HG03457 (cell line): ENCODE measurements around the gene TPD52L2.

Source experiments
- ATAC-seq: cut with Tn5 transposase; IDR thresholded peaks from one replicate; pipeline ENCODE4 v1.9.1; 2021; ENCODE audit warnings: moderate number of reproducible peaks; ENCODE audit not compliant: unreplicated experiment

TPD52L2 gene

DNA sequence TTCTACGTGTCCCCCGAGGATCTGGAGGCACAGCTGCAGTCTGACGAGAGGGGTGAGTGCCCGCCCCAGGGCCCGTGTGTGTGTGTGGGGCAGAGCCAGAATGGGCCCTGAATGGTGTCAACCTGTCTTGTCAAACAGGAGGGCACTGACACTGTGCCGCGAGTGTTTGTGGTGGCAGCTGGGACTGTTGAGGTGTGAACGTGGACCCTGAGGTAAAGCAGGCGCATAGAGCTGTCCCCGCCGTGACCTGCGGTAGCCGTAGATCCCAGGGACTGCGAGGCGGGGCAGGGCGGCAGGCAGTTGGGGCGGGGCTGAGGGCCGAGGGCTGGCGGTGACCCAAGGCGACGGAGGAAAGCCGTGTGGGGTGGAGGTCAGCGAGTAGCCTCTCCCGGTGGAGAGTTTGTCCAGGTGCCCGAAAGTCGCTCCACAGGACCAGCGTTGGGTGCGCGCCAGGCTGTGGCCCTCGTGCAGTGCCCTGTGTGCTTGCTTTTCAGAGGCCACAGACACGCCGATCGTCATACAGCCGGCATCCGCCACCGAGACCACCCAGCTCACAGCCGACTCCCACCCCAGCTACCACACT is 66.0 kb downstream of the TPD52L2 start:
- ATAC-seq, result no peak

DNA sequence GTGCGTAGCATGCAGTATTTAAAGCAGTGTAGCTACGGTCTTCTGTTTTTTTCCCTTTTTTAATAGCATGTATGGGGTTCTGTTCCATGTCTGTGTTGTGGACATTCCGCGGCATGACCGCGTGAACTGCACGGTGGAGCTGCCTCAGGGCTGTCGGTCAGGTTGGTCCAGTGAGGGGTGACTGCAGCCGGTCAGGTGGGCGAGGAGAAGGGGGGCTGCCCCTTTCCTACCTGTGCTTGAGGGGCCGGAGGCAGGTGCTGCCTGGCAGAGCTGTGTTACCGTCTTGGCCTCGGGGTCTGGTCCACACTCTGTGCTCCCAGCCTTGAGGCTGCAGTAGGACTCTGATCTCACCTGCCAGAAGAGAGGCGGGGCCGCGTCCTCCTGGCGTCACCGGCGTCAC is 66.7 kb downstream of the TPD52L2 start:
- no peak for ATAC-seq

DNA sequence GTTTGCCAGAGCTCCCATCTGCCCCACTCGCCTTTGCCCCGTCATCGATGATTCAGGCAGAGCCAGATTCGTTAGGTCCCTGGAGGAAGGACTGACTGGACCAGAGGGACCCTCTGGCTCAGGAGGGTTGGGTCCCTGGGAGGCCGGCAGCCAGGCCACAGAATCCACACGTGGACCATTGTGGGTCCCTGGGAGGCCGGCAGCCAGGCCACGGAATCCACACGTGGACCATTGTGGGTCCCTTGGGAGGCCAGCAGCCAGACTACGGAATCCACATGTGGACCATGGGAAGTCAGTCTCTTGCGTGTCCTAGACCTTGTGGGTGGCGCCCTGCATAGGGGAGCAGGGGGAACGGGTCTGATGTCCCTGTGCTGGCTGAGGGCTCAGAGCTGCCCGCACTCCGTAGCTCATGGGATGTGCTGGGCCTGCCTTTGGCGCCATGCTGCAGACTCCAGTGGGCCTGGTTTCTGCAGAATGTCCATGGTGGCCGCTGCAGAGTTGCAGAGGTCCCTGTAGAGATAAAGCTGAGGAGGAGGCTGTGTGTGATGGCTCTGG is 67.6 kb downstream of the TPD52L2 start:
- no peak for ATAC-seq

DNA sequence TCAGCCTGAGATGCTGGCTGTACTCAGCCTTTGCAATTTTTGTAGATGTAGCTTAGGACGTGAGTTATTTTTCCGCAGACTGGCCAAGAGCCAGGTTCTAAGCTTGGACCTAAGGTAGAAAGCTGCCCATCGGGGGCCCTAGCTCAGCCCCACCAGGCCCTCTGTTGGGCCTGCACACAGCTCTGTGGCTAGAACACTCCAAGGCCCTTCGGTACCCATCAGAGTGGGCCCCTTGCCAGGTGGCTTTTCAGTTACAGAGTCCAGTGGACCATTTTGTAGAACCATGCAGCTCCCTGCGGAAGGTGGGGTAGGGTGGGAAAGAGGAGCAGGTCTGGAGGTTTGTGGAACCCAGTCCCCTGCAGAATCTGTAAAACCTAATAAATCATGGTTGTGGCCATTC is 68.6 kb downstream of the TPD52L2 start:
- no peak for ATAC-seq

- no peak for ATAC-seq
These were observed 69.4 kb downstream of the TPD52L2 start for GRCh38 chr20:63934271-63935068.

GRCh38 chr20:63935447-63935846 is 70.4 kb downstream of the TPD52L2 start:
- ATAC-seq, result no peak

- ATAC-seq, result no peak
These were observed 72.5 kb downstream of the TPD52L2 start for GRCh38 chr20:63937596-63937995.

GRCh38 chr20:63939061-63939935 is 74.2 kb downstream of the TPD52L2 start:
- ATAC-seq, result no peak

DNA sequence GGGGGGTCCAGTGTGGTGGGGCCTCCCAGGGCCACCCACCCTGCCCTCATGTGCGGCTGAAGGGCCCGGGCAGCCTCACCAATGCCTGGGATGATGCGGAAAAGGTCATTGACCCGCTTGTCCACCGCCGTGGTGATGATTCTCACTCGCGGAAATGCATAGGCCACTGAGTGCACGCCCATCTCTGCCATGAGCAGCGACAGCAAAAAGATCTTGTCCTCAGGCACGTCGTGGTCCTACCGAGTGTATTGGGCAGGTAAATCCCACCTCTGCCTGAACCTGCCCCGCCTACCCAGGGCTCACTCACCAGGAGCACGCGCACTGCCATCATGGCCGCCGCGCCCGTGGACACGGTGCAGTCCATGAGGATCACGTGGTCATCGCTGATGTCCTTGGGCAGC is 75.0 kb downstream of the TPD52L2 start:
- ATAC-seq, result no peak

- ATAC-seq, result no peak
These were observed 75.6 kb downstream of the TPD52L2 start for GRCh38 chr20:63940472-63941266.
